Measurements from ENCODE around the gene TCN1. TPM values are rescaled to one million over a fixed set of nuclear protein-coding genes. Genes with fewer than 3 reads are reported as not detected.

The TCN1 gene
- total RNA-seq, 1 donor from 2014 or later: 1.7 TPM

GRCh38 chr11:59878575-59878974, 12.3 kb upstream of the TCN1 start, which contains the start of gene OOSP3:
TSS of gene OOSP3 (plus strand) at chr11:59878782. CDS start at chr11:59878809, 27 bp downstream.
- Histone ChIP-seq H3K4me1 (no peaks in the 10 kb centered on the region), H3K27me3 (ENCODE audit: low read depth) (no peaks in the 10 kb centered on the region), H3K4me3 (no peak within 1 kb of the TSS), H3K36me3 (no peaks in the 10 kb centered on the region), H3K27ac (no peak within 1 kb of the TSS), H3K9me3 (no peaks in the 10 kb centered on the region)
- TF ChIP-seq, protein P1, sequence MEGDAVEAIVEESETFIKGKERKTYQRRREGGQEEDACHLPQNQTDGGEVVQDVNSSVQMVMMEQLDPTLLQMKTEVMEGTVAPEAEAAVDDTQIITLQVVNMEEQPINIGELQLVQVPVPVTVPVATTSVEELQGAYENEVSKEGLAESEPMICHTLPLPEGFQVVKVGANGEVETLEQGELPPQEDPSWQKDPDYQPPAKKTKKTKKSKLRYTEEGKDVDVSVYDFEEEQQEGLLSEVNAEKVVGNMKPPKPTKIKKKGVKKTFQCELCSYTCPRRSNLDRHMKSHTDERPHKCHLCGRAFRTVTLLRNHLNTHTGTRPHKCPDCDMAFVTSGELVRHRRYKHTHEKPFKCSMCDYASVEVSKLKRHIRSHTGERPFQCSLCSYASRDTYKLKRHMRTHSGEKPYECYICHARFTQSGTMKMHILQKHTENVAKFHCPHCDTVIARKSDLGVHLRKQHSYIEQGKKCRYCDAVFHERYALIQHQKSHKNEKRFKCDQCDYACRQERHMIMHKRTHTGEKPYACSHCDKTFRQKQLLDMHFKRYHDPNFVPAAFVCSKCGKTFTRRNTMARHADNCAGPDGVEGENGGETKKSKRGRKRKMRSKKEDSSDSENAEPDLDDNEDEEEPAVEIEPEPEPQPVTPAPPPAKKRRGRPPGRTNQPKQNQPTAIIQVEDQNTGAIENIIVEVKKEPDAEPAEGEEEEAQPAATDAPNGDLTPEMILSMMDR (IDR thresholded peaks at IDR 0.05): no peak
- intact Hi-C loops (cut with DNase I): no loop called here
- DNase-seq (no peak), ATAC-seq (no peak)

DNA sequence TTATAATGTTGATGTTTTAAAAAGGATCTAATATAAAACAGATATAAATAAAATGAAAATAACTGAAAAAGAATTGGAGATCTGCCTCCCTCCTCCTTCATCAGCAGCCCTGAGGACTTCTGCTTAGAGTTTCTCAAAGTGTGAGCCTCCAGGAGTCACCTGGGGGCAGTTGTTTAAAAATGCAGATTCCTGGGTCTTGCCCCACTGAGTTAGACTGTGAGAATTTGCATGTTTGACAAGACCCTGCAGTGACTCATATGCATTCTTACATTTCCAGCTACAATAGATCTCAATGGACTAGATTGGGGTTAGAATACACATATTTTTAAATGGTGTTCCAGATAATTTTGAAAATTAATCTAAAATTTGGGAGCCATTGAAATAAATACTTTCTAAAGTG, 11.5 kb upstream of the TCN1 start:
- Histone ChIP-seq H3K27me3 (ENCODE audit: low read depth) (no peaks in the 10 kb centered on the region), H3K4me1 (no peaks in the 10 kb centered on the region), H3K9me3 (no peaks in the 10 kb centered on the region), H3K36me3 (no peaks in the 10 kb centered on the region), H3K27ac (no peak overlapping the region), H3K4me3 (no peak overlapping the region)
- DNase-seq: no peak
- intact Hi-C loops (cut with DNase I): no loop called here
- TF ChIP-seq, protein P1 (IDR thresholded peaks at IDR 0.05): no peak
- ATAC-seq: no peak

GRCh38 chr11:59877325-59877724, 11.0 kb upstream of the TCN1 start:
- intact Hi-C loops (cut with DNase I): no loop called here

GRCh38 chr11:59875856-59876519, 9.7 kb upstream of the TCN1 start:
- Histone ChIP-seq H3K27me3 (ENCODE audit: low read depth) (no peaks in the 10 kb centered on the region), H3K4me3 (no peak overlapping the region), H3K4me1 (no peaks in the 10 kb centered on the region), H3K27ac (no peak overlapping the region), H3K36me3 (no peaks in the 10 kb centered on the region), H3K9me3 (no peaks in the 10 kb centered on the region)
- intact Hi-C loops (cut with DNase I): no loop called here
- ATAC-seq: no peak
- no peak for DNase-seq
- TF ChIP-seq, protein P1 (IDR thresholded peaks at IDR 0.05): no peak

More at GRCh38 chr11:59877325-59877724, 11.0 kb upstream of the TCN1 start:
- ATAC-seq: no peak
- Histone ChIP-seq H3K4me3 (no peak overlapping the region), H3K4me1 (no peaks in the 10 kb centered on the region), H3K9me3 (no peaks in the 10 kb centered on the region), H3K27ac (no peak overlapping the region), H3K27me3 (ENCODE audit: low read depth) (no peaks in the 10 kb centered on the region), H3K36me3 (no peaks in the 10 kb centered on the region)
- TF ChIP-seq, protein P1 (IDR thresholded peaks at IDR 0.05): no peak
- DNase-seq: no peak

DNA sequence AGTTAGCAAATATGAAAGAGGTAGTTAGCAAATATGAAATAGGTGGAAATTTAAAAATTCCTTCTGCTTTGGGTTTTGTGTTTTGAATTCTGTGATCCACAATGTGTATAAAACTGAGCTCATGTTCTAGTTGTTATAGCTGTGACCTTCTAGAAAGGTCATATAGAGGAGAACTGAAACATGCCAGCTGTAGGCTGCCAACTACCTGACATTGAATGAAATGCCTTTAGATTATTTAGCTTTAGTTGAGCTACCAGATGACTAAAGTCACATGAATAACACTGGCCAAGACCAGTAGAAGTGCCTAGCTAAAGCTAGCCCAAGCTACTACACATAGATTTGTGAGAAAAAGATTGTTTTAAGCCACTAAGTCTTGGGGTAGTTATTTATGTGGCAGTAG, 5.8 kb upstream of the TCN1 start:
- Histone ChIP-seq H3K36me3 (no peaks in the 10 kb centered on the region), H3K27ac (no peak overlapping the region), H3K4me3 (no peak overlapping the region), H3K9me3 (no peaks in the 10 kb centered on the region), H3K4me1 (no peaks in the 10 kb centered on the region), H3K27me3 (ENCODE audit: low read depth) (no peaks in the 10 kb centered on the region)
- TF ChIP-seq, protein P1 (IDR thresholded peaks at IDR 0.05): no peak
- no peak for DNase-seq
- no peak for ATAC-seq
- intact Hi-C loops (cut with DNase I): no loop called here
